NB4 (cell line): ENCODE results near the gene NIBAN1.

Source experiments
- DNase-seq: peaks from one replicate; pipeline ENCODE4 v3.0.0; 2010; ENCODE audit warnings: low read depth
- H3K4me3 ChIP-seq: one replicate; pipeline ENCODE4 v1.5.1; 2011; ENCODE audit warnings: mild to moderate bottlenecking, low read depth, low read length, moderate library complexity
- MAX ChIP-seq: IDR thresholded peaks from 2 replicates; pipeline ENCODE4 v1.6.1; 2011; ENCODE audit warnings: low read depth, low read length
- MYC ChIP-seq: IDR thresholded peaks from 2 replicates; pipeline ENCODE4 v1.6.1; 2011; ENCODE audit warnings: low read depth, low read length
- POLR2A ChIP-seq: IDR thresholded peaks from 2 replicates; pipeline ENCODE4 v1.6.1; 2011; ENCODE audit warnings: mild to moderate bottlenecking; ENCODE audit not compliant: insufficient read length; ENCODE audit errors: extremely low read depth
- TF ChIP-seq, protein P1 (sequence below): IDR thresholded peaks from one replicate; pipeline ENCODE4 v1.5.1; 2012; ENCODE audit warnings: low read depth, low read length

NIBAN1 gene

GRCh38 chr1:184929711-184930202 is 44.6 kb downstream of the NIBAN1 start:
- H3K4me3 ChIP-seq: no peak overlapping the region
- no peak for TF ChIP-seq MYC
- TF ChIP-seq POLR2A: no peak
- TF ChIP-seq MAX: no peak
- TF ChIP-seq, protein P1, sequence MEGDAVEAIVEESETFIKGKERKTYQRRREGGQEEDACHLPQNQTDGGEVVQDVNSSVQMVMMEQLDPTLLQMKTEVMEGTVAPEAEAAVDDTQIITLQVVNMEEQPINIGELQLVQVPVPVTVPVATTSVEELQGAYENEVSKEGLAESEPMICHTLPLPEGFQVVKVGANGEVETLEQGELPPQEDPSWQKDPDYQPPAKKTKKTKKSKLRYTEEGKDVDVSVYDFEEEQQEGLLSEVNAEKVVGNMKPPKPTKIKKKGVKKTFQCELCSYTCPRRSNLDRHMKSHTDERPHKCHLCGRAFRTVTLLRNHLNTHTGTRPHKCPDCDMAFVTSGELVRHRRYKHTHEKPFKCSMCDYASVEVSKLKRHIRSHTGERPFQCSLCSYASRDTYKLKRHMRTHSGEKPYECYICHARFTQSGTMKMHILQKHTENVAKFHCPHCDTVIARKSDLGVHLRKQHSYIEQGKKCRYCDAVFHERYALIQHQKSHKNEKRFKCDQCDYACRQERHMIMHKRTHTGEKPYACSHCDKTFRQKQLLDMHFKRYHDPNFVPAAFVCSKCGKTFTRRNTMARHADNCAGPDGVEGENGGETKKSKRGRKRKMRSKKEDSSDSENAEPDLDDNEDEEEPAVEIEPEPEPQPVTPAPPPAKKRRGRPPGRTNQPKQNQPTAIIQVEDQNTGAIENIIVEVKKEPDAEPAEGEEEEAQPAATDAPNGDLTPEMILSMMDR: no peak
- DNase-seq: no peak

GRCh38 chr1:184928394-184928793 is 45.9 kb downstream of the NIBAN1 start:
- TF ChIP-seq MAX (no peak), MYC (no peak), POLR2A (no peak)
- TF ChIP-seq, protein P1: no peak
- no peak overlapping the region for H3K4me3 ChIP-seq
- DNase-seq: no peak
